ENCODE data around the gene OSBPL9. TPM values are rescaled to one million over a fixed set of nuclear protein-coding genes. Genes with fewer than 3 reads are reported as not detected.
"Not testable (repeated sequence)": the region's sequence is repeated elsewhere in the genome, so short reads cannot be mapped to it uniquely, and the experiment has no call there.

Gene OSBPL9
- total RNA-seq, 2 experiments from 2014 or later = 58.6 to 87.8 TPM

DNA sequence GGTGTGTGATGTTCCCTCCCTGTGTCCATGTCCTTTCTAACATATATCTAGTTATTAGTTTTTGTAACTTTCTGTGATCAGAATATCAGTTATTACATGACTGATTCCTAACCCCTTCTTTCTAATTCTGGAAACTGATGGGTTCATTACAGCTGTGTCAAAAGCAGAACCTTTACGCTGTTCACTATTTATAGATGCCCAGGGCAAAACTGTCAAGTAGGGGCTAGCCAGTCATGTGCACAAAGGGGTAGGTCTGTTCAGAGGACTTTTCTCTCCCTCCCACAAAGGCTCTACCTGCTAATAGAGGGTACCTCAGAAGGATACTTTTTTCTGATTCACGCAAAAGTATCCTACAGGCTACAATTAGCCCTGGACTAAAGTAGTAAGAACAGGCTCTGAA lies 182.5 kb downstream of the OSBPL9 start:
- intact Hi-C loops (cut with micrococcal nuclease; ENCODE audit: unreplicated experiment) = no loop called here
- H3K9me3 ChIP-seq (ENCODE audit: low read length) = no peaks in the 10 kb centered on the region
- BruUV-seq (replicated peaks) = no TSS peak
- H3K4me2 ChIP-seq (ENCODE audit: low read length) = no peak overlapping the region
- ChIA-PET CTCF (ENCODE audit: unreplicated experiment) (no interaction called here), POLR2A (no interaction called here)
- no peaks in the 10 kb centered on the region for H3K79me2 ChIP-seq (ENCODE audit: insufficient read depth, low read depth, low read length)
- H3K27ac ChIP-seq (ENCODE audit: low read depth, low read length, poor library complexity, severe bottlenecking) = no peak overlapping the region
- H3K36me3 ChIP-seq (ENCODE audit: insufficient read depth, low read length) = peaks cover 77% of the 10 kb centered on the region
- no peaks in the 10 kb centered on the region for H3K9me2 ChIP-seq (ENCODE audit: insufficient read depth, low read length)
- no peak overlapping the region for H3K4me3 ChIP-seq (ENCODE audit: low read depth, low read length, poor library complexity, severe bottlenecking)
- H2AFZ ChIP-seq (ENCODE audit: low read length) = no peak overlapping the region
- TF ChIP-seq EZH2phosphoT487 (IDR thresholded peaks at IDR 0.05; ENCODE audit: borderline replicate concordance, low read depth, low read length) (no peak), CTCF (conservative IDR thresholded peaks at IDR 0.05; ENCODE audit: low read length) (no peak)
- H4K20me1 ChIP-seq (ENCODE audit: insufficient read depth, low read length) = no peaks in the 10 kb centered on the region
- H3K4me1 ChIP-seq (ENCODE audit: insufficient read depth, low read length, poor library complexity, severe bottlenecking) = no peaks in the 10 kb centered on the region
- DNase-seq (ENCODE audit: low spot score) = no peak

DNA sequence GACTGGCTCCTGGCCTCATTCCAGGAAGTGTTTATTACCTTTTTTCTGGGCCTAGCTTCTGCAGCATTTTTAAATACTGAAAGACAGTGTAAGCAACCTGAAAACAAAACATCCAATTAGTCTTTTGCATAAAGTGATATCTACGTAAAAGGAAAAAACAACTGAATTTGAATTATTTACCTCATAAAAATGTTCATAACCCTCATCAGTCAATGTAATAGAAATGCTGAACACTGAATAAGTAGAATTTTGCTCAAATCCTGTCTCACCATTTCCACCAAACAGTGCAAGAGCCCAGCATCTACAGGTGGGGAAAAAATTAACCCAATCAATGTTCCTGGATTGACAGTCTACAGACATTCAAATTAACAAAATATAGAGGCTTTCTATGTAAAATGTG lies 197.6 kb downstream of the OSBPL9 start:
- H3K4me3 ChIP-seq (ENCODE audit: low read depth, low read length, poor library complexity, severe bottlenecking) = no peak overlapping the region
- H3K9me3 ChIP-seq (ENCODE audit: low read length) = no peaks in the 10 kb centered on the region
- H3K36me3 ChIP-seq (ENCODE audit: insufficient read depth, low read length) = peaks cover 85% of the 10 kb centered on the region
- H3K79me2 ChIP-seq (ENCODE audit: insufficient read depth, low read depth, low read length) = no peaks in the 10 kb centered on the region
- no peak for DNase-seq (ENCODE audit: low spot score)
- no peak for TF ChIP-seq EZH2phosphoT487 (IDR thresholded peaks at IDR 0.05; ENCODE audit: borderline replicate concordance, low read depth, low read length)
- no peaks in the 10 kb centered on the region for H3K9me2 ChIP-seq (ENCODE audit: insufficient read depth, low read length)
- H2AFZ ChIP-seq (ENCODE audit: low read length) = no peak overlapping the region
- no peaks in the 10 kb centered on the region for H3K4me1 ChIP-seq (ENCODE audit: insufficient read depth, low read length, poor library complexity, severe bottlenecking)
- H3K27ac ChIP-seq (ENCODE audit: low read depth, low read length, poor library complexity, severe bottlenecking) = no peak overlapping the region
- ChIA-PET CTCF (ENCODE audit: unreplicated experiment) (no interaction called here), POLR2A (no interaction called here)
- intact Hi-C loops (cut with micrococcal nuclease; ENCODE audit: unreplicated experiment) = no loop called here
- BruUV-seq (replicated peaks) = no TSS peak
- no peaks in the 10 kb centered on the region for H4K20me1 ChIP-seq (ENCODE audit: insufficient read depth, low read length)
- no peak overlapping the region for H3K4me2 ChIP-seq (ENCODE audit: low read length)

- Histone ChIP-seq H3K27ac (ENCODE audit: low read depth, low read length, poor library complexity, severe bottlenecking) (no peak overlapping the region), H3K4me3 (ENCODE audit: low read depth, low read length, poor library complexity, severe bottlenecking) (no peak overlapping the region), H2AFZ (ENCODE audit: low read length) (no peak overlapping the region), H3K79me2 (ENCODE audit: insufficient read depth, low read depth, low read length) (no peaks in the 10 kb centered on the region), H3K4me2 (ENCODE audit: low read length) (no peak overlapping the region), H3K4me1 (ENCODE audit: insufficient read depth, low read length, poor library complexity, severe bottlenecking) (no peaks in the 10 kb centered on the region), H3K9me3 (ENCODE audit: low read length) (no peaks in the 10 kb centered on the region), H3K9me2 (ENCODE audit: insufficient read depth, low read length) (no peaks in the 10 kb centered on the region), H4K20me1 (ENCODE audit: insufficient read depth, low read length) (no peaks in the 10 kb centered on the region), H3K36me3 (ENCODE audit: insufficient read depth, low read length) (peaks cover 82% of the 10 kb centered on the region)
- intact Hi-C loops (cut with micrococcal nuclease; ENCODE audit: unreplicated experiment) = no loop called here
- ChIA-PET POLR2A (no interaction called here), CTCF (ENCODE audit: unreplicated experiment) (no interaction called here)
- no peak for DNase-seq (ENCODE audit: low spot score)
- no TSS peak for BruUV-seq (replicated peaks)
- no peak for TF ChIP-seq CTCF (conservative IDR thresholded peaks at IDR 0.05; ENCODE audit: low read length)
- TF ChIP-seq EZH2phosphoT487 (IDR thresholded peaks at IDR 0.05; ENCODE audit: borderline replicate concordance, low read depth, low read length) = no peak
These were observed 201.6 kb downstream of the OSBPL9 start for GRCh38 chr1:51818487-51818886.

DNA sequence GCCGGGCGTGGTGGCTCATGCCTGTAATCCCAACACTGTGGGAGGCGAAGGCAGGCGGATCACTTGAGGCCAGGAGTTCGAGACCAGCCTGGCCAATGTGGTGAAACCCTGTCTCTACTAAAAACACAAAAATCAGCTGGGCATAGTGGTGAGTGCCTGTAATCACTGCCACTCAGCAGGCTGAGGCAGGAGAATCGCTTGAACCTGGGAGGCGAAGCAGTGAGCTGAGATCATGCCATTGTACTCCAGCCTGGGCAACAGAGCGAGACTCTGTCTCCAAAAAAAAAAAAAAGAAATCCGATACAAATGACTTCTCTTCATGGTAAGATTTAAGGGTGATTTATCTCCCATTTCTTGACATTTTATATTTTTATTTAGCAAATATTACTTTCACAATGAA lies 202.1 kb downstream of the OSBPL9 start:
- CTCF ChIA-PET (ENCODE audit: unreplicated experiment); H3K4me1 ChIP-seq (ENCODE audit: insufficient read depth, low read length, poor library complexity, severe bottlenecking); H3K9me3 ChIP-seq (ENCODE audit: low read length); DNase-seq (ENCODE audit: low spot score); H3K4me3 ChIP-seq (ENCODE audit: low read depth, low read length, poor library complexity, severe bottlenecking); H3K27ac ChIP-seq (ENCODE audit: low read depth, low read length, poor library complexity, severe bottlenecking); H4K20me1 ChIP-seq (ENCODE audit: insufficient read depth, low read length); H3K9me2 ChIP-seq (ENCODE audit: insufficient read depth, low read length); intact Hi-C loops (cut with micrococcal nuclease; ENCODE audit: unreplicated experiment); POLR2A ChIA-PET; BruUV-seq (replicated peaks); H2AFZ ChIP-seq (ENCODE audit: low read length); H3K79me2 ChIP-seq (ENCODE audit: insufficient read depth, low read depth, low read length); H3K4me2 ChIP-seq (ENCODE audit: low read length): not testable (repeated sequence)
- H3K36me3 ChIP-seq (ENCODE audit: insufficient read depth, low read length) = peaks cover 79% of the 10 kb centered on the region

Measured in OCI-LY7 (cell line).